Measurements from ENCODE around the gene UNG.
A peak's percentile ranks its signal among the peaks of the same experiment; 100 is the strongest.

UNG gene

DNA sequence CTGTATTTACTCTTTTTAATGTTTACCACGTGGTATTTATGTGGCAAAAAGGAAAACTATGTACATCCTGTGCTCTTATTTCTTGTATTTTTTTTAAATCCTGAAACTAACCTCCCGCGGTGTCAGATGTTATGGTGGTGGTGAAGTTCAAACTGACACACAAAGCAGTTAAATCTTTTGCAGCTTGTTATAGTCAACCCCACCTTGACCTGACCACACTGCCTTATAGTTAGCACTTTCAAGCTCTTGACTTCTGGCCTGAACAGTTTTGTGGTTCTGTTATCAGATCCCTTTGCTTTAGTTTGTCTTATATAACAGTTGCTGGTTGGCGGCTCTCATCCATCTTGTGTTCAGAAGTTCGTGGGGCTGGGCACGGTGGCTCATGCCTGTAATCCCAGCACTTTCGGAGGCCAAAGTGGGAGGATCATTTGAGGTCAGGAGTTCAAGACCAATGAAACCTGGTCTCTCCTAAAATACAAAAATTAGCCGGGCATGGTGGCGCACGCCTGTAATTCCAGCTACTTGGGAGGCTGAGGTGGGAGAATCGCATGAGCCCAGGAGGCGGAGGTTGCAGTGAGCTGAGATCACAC is 2.1 kb downstream of the UNG start:
- H3K79me2 ChIP-seq (ENCODE audit: insufficient read depth, low read length), result peaks cover 38% of the 10 kb centered on the region
- peak overlapping the region; percentile 93 for H3K4me2 ChIP-seq (ENCODE audit: insufficient read depth, low read length)
- no peaks in the 10 kb centered on the region for H3K9me3 ChIP-seq (ENCODE audit: insufficient read depth, low read length, severe bottlenecking)
- peaks cover 38% of the 10 kb centered on the region for H4K20me1 ChIP-seq (ENCODE audit: insufficient read depth, low read length)
- peaks cover 36% of the 10 kb centered on the region for H3K4me1 ChIP-seq (ENCODE audit: insufficient read depth, low read length)
- ATAC-seq (ENCODE audit: insufficient read depth, low read depth) (no peak), DNase-seq (no peak)
- no peak overlapping the region for H2AFZ ChIP-seq (ENCODE audit: low read depth, low read length)
- H3K27ac ChIP-seq (ENCODE audit: low read length), result no peak overlapping the region
- peak overlapping the region in 1 of 2 experiments; percentile 68; a peak in 3 of 4 replicates for H3K4me3 ChIP-seq (ENCODE audit: low read depth in 1 of 2, low read length in 2 of 2)
- TF ChIP-seq, protein P1, sequence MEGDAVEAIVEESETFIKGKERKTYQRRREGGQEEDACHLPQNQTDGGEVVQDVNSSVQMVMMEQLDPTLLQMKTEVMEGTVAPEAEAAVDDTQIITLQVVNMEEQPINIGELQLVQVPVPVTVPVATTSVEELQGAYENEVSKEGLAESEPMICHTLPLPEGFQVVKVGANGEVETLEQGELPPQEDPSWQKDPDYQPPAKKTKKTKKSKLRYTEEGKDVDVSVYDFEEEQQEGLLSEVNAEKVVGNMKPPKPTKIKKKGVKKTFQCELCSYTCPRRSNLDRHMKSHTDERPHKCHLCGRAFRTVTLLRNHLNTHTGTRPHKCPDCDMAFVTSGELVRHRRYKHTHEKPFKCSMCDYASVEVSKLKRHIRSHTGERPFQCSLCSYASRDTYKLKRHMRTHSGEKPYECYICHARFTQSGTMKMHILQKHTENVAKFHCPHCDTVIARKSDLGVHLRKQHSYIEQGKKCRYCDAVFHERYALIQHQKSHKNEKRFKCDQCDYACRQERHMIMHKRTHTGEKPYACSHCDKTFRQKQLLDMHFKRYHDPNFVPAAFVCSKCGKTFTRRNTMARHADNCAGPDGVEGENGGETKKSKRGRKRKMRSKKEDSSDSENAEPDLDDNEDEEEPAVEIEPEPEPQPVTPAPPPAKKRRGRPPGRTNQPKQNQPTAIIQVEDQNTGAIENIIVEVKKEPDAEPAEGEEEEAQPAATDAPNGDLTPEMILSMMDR (IDR thresholded peaks at IDR 0.05; ENCODE audit: borderline replicate concordance, extremely low read depth, low read length, poor library complexity, severe bottlenecking), result no peak
- TF ChIP-seq EZH2 (IDR thresholded peaks at IDR 0.05; ENCODE audit: borderline replicate concordance, low read depth, low read length, severe bottlenecking), result no peak
- H3K27me3 ChIP-seq (ENCODE audit: insufficient read depth, low read length, poor library complexity), result no peaks in the 10 kb centered on the region
- peak overlapping the region; percentile 80 for H3K9ac ChIP-seq (ENCODE audit: low read depth, low read length)
- H3K36me3 ChIP-seq (ENCODE audit: insufficient read depth, low read length), result peaks cover 59% of the 10 kb centered on the region

DNA sequence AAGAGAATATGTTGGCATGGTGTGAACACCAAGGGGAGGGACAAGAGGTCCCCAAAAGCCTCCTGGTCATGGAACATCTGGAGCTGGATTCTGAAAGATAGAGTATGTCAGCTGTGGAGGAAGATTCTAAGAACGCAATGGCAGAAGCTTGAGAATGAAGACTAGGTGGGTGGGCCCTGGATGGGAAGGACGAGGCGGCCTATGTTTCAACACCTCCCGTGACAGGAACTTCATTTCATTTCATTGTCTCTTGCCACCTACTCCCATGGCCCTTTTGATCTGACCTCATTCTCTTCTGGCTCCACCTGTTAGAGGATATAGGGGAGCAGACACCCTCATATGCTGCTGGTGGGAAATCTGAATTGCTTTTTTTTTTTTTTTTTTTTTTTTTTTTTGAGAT is 3.3 kb downstream of the UNG start:
- peaks cover 71% of the 10 kb centered on the region for H3K36me3 ChIP-seq (ENCODE audit: insufficient read depth, low read length)

DNA sequence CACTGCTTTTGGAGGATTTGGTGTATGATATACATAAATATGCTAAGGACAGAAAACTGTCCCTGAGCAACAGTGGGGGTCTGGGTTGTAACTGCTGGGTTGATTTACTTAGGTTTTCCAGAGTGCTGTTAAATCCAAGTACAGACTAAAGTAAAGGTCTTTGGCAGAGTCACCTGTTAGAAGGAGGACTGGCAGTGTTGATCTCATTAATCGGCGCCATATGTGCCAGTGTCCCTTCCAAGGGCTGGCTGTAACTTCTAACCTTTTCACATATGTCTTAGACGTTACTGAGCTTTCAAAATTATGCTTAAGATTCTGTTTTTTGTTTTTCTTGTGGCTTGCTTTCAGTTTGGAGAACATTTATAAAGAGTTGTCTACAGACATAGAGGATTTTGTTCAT is 5.1 kb downstream of the UNG start:
- Histone ChIP-seq H3K4me2 (ENCODE audit: insufficient read depth, low read length) (no peak overlapping the region), H2AFZ (ENCODE audit: low read depth, low read length) (no peak overlapping the region), H3K9ac (ENCODE audit: low read depth, low read length) (no peak overlapping the region), H3K27me3 (ENCODE audit: insufficient read depth, low read length, poor library complexity) (no peaks in the 10 kb centered on the region), H4K20me1 (ENCODE audit: insufficient read depth, low read length) (peaks cover 51% of the 10 kb centered on the region), H3K27ac (ENCODE audit: low read length) (no peak overlapping the region), H3K4me1 (ENCODE audit: insufficient read depth, low read length) (peaks cover 25% of the 10 kb centered on the region), H3K36me3 (ENCODE audit: insufficient read depth, low read length) (peaks cover 86% of the 10 kb centered on the region), H3K9me3 (ENCODE audit: insufficient read depth, low read length, severe bottlenecking) (no peaks in the 10 kb centered on the region), H3K4me3 (ENCODE audit: low read depth in 1 of 2, low read length in 2 of 2) (no peak overlapping the region), H3K79me2 (ENCODE audit: insufficient read depth, low read length) (peaks cover 38% of the 10 kb centered on the region)
- ATAC-seq (ENCODE audit: insufficient read depth, low read depth) (no peak), DNase-seq (no peak)
- TF ChIP-seq, protein P1 (IDR thresholded peaks at IDR 0.05; ENCODE audit: borderline replicate concordance, extremely low read depth, low read length, poor library complexity, severe bottlenecking), result no peak
- TF ChIP-seq EZH2 (IDR thresholded peaks at IDR 0.05; ENCODE audit: borderline replicate concordance, low read depth, low read length, severe bottlenecking), result no peak

More for the DNA sequence above, 3.3 kb downstream of the UNG start:
- ATAC-seq (ENCODE audit: insufficient read depth, low read depth), result no peak
- Histone ChIP-seq H3K27ac (ENCODE audit: low read length) (no peak overlapping the region), H3K9me3 (ENCODE audit: insufficient read depth, low read length, severe bottlenecking) (no peaks in the 10 kb centered on the region), H3K9ac (ENCODE audit: low read depth, low read length) (no peak overlapping the region), H3K79me2 (ENCODE audit: insufficient read depth, low read length) (peaks cover 38% of the 10 kb centered on the region), H2AFZ (ENCODE audit: low read depth, low read length) (no peak overlapping the region), H3K4me3 (ENCODE audit: low read depth in 1 of 2, low read length in 2 of 2) (no peak overlapping the region), H3K27me3 (ENCODE audit: insufficient read depth, low read length, poor library complexity) (no peaks in the 10 kb centered on the region), H3K4me2 (ENCODE audit: insufficient read depth, low read length) (peak overlapping the region; percentile 21; the same call in 1 of the 2 replicates), H4K20me1 (ENCODE audit: insufficient read depth, low read length) (peaks cover 46% of the 10 kb centered on the region), H3K4me1 (ENCODE audit: insufficient read depth, low read length) (peaks cover 36% of the 10 kb centered on the region)
- no peak for DNase-seq
- TF ChIP-seq EZH2 (IDR thresholded peaks at IDR 0.05; ENCODE audit: borderline replicate concordance, low read depth, low read length, severe bottlenecking), result no peak
- TF ChIP-seq, protein P1 (IDR thresholded peaks at IDR 0.05; ENCODE audit: borderline replicate concordance, extremely low read depth, low read length, poor library complexity, severe bottlenecking), result no peak

All from DND-41 (cell line).